Activated naive CD8-positive, alpha-beta T cell treated with anti-CD3 and anti-CD28 coated beads, Interleukin-2, amount 10 ng/mL, durations not matched to agents 7 days and 5 days (primary cell): Measurements from ENCODE around the gene ALOX15B. TPM values are rescaled to one million over a fixed set of nuclear protein-coding genes. Genes with fewer than 3 reads are reported as not detected.

ENCODE experiments used
- ATAC-seq: fragments of 150-1000 bp; cut with Tn5 transposase; one replicate; pipeline ENCODE4 v1.10.0; 2021; ENCODE audit warnings: low read depth, moderate library complexity
- POLR2A ChIA-PET: fragments of 350-600 bp; sonication (Branson Sonifier 250); formaldehyde crosslinking; loops from one replicate; lab custom pipeline; 2021; ENCODE audit warnings: antibody characterized with exemption; lab: Charles Lee
- DNase-seq: peaks from one replicate; pipeline ENCODE4 v3.0.0; 2021
- H3K27ac Mint-ChIP-seq: one replicate; pipeline ENCODE4 v1.8.0; 2022; ENCODE audit warnings: mild to moderate bottlenecking, mixed read lengths
- H3K27me3 Mint-ChIP-seq: one replicate; pipeline ENCODE4 v1.8.0; 2022; ENCODE audit warnings: mild to moderate bottlenecking, moderate library complexity, mixed read lengths
- H3K36me3 Mint-ChIP-seq: one replicate; pipeline ENCODE4 v1.8.0; 2021; ENCODE audit warnings: mild to moderate bottlenecking, mixed read lengths
- H3K4me1 Mint-ChIP-seq: one replicate; pipeline ENCODE4 v1.8.0; 2021; ENCODE audit warnings: mixed read lengths
- H3K4me3 Mint-ChIP-seq: one replicate; pipeline ENCODE4 v1.8.0; 2022; ENCODE audit warnings: mild to moderate bottlenecking, moderate library complexity, mixed read lengths
- H3K9me3 Mint-ChIP-seq: one replicate; pipeline ENCODE4 v1.8.0; 2021; ENCODE audit warnings: mixed read lengths
- total RNA-seq, 2 experiments: library from RNA; stranded (reverse); gene quantifications; one replicate each; pipeline ENCODE4 v1.2.3, GENCODE V29; 2021

The ALOX15B gene
- not detected for total RNA-seq

GRCh38 chr17:8038954-8039610 lies at the start of gene ALOX15B:
Gene ALOX15B (plus strand): TSS chr17:8039059. CDS start chr17:8039156, 97 bp downstream.
- H3K27me3 Mint-ChIP-seq, result peaks cover 44% of the 10 kb centered on the region
- H3K27ac Mint-ChIP-seq, result no peak within 1 kb of the TSS
- peaks cover 4% of the 10 kb centered on the region for H3K4me1 Mint-ChIP-seq
- H3K9me3 Mint-ChIP-seq, result no peaks in the 10 kb centered on the region
- ATAC-seq (no peak), DNase-seq (no peak)
- POLR2A ChIA-PET, result no interaction called here
- H3K36me3 Mint-ChIP-seq, result no peaks in the 10 kb centered on the region
- no peak within 1 kb of the TSS for H3K4me3 Mint-ChIP-seq

- H3K9me3 Mint-ChIP-seq, result no peaks in the 10 kb centered on the region
- peak; percentile 85 for ATAC-seq
- peak overlapping the region; percentile 75 for H3K4me3 Mint-ChIP-seq
- peak; percentile 97 for DNase-seq
- H3K27me3 Mint-ChIP-seq, result peaks cover 28% of the 10 kb centered on the region
- POLR2A ChIA-PET, result interaction anchor here (0.6 to 3.4 kb wide), 6 partner anchors 50 to 169 kb away, joined by 3 to 44 read pairs (median 8); partner anchors contain the start of genes CNTROB, RNF227 and TRAPPC1
- no peaks in the 10 kb centered on the region for H3K36me3 Mint-ChIP-seq
- H3K4me1 Mint-ChIP-seq, result peaks cover 14% of the 10 kb centered on the region
- peak overlapping the region; percentile 84 for H3K27ac Mint-ChIP-seq
Observed at GRCh38 chr17:7989781-7990655, 48.8 kb upstream of the ALOX15B start.

- peaks cover 17% of the 10 kb centered on the region for H3K4me1 Mint-ChIP-seq
- no peaks in the 10 kb centered on the region for H3K36me3 Mint-ChIP-seq
- H3K27ac Mint-ChIP-seq, result no peak overlapping the region
- DNase-seq (no peak), ATAC-seq (no peak)
- POLR2A ChIA-PET, result interaction anchor here (0.9 kb wide), 1 partner anchor 77 kb away, joined by 3 read pairs; no protein-coding TSS in a partner anchor
- peak overlapping the region; percentile 20 for H3K4me3 Mint-ChIP-seq
- no peaks in the 10 kb centered on the region for H3K9me3 Mint-ChIP-seq
- H3K27me3 Mint-ChIP-seq, result peaks cover 24% of the 10 kb centered on the region
Observed at GRCh38 chr17:7992516-7992915, 46.3 kb upstream of the ALOX15B start.

- Mint-ChIP-seq H3K9me3 (no peaks in the 10 kb centered on the region), H3K27me3 (peaks cover 21% of the 10 kb centered on the region), H3K27ac (no peak overlapping the region), H3K4me3 (no peak overlapping the region), H3K4me1 (peaks cover 17% of the 10 kb centered on the region), H3K36me3 (no peaks in the 10 kb centered on the region)
- DNase-seq (no peak), ATAC-seq (no peak)
- POLR2A ChIA-PET, result interaction anchor here (0.9 kb wide), 1 partner anchor 78 kb away, joined by 3 read pairs; no protein-coding TSS in a partner anchor
Observed at GRCh38 chr17:7992924-7993323, 45.9 kb upstream of the ALOX15B start.

- no peak overlapping the region for H3K4me3 Mint-ChIP-seq
- no peak for ATAC-seq
- no peaks in the 10 kb centered on the region for H3K36me3 Mint-ChIP-seq
- no peaks in the 10 kb centered on the region for H3K9me3 Mint-ChIP-seq
- DNase-seq, result no peak
- H3K27me3 Mint-ChIP-seq, result peaks cover 26% of the 10 kb centered on the region
- peaks cover 13% of the 10 kb centered on the region for H3K4me1 Mint-ChIP-seq
- no peak overlapping the region for H3K27ac Mint-ChIP-seq
- POLR2A ChIA-PET, result no interaction called here
Observed at GRCh38 chr17:7993972-7994589, 44.8 kb upstream of the ALOX15B start.

- no peaks in the 10 kb centered on the region for H3K36me3 Mint-ChIP-seq
- H3K4me3 Mint-ChIP-seq, result no peak overlapping the region
- DNase-seq (no peak), ATAC-seq (no peak)
- no peaks in the 10 kb centered on the region for H3K9me3 Mint-ChIP-seq
- no peak overlapping the region for H3K27ac Mint-ChIP-seq
- peaks cover 7% of the 10 kb centered on the region for H3K4me1 Mint-ChIP-seq
- peaks cover 36% of the 10 kb centered on the region for H3K27me3 Mint-ChIP-seq
- POLR2A ChIA-PET, result no interaction called here
Observed at GRCh38 chr17:7995724-7996123, 43.1 kb upstream of the ALOX15B start.

GRCh38 chr17:7997186-7997585 lies 41.7 kb upstream of the ALOX15B start:
- Mint-ChIP-seq H3K27ac (no peak overlapping the region), H3K36me3 (no peaks in the 10 kb centered on the region), H3K9me3 (no peaks in the 10 kb centered on the region), H3K4me3 (no peak overlapping the region), H3K4me1 (peaks cover 6% of the 10 kb centered on the region), H3K27me3 (peaks cover 48% of the 10 kb centered on the region)
- peak; percentile 78 for ATAC-seq
- DNase-seq, result no peak
- POLR2A ChIA-PET, result interaction anchor here (1.3 kb wide), 1 partner anchor 140 kb away, joined by 3 read pairs; the partner anchor contains the start of gene NAA38

GRCh38 chr17:8001976-8002720 lies 36.7 kb upstream of the ALOX15B start, which contains the start of gene GUCY2D:
Gene GUCY2D (plus strand): TSS chr17:8002615. CDS start chr17:8003048, 433 bp downstream.
- H3K4me3 Mint-ChIP-seq, result peak within 1 kb of the TSS; percentile 8
- peaks cover 55% of the 10 kb centered on the region for H3K27me3 Mint-ChIP-seq

GRCh38 chr17:8002721-8003593 lies 35.9 kb upstream of the ALOX15B start:
- Mint-ChIP-seq H3K27me3 (peaks cover 53% of the 10 kb centered on the region), H3K36me3 (no peaks in the 10 kb centered on the region), H3K9me3 (no peaks in the 10 kb centered on the region), H3K4me3 (no peak overlapping the region), H3K4me1 (peaks cover 5% of the 10 kb centered on the region), H3K27ac (no peak overlapping the region)
- POLR2A ChIA-PET, result no interaction called here
- ATAC-seq (no peak), DNase-seq (no peak)

More at GRCh38 chr17:8001976-8002720, 36.7 kb upstream of the ALOX15B start, which contains the start of gene GUCY2D:
- POLR2A ChIA-PET, result interaction anchor here (0.5 kb wide), 1 partner anchor 89 kb away, joined by 3 read pairs; no protein-coding TSS in a partner anchor
- ATAC-seq (no peak), DNase-seq (no peak)
- Mint-ChIP-seq H3K4me1 (peaks cover 5% of the 10 kb centered on the region), H3K9me3 (no peaks in the 10 kb centered on the region), H3K27ac (no peak within 1 kb of the TSS), H3K36me3 (no peaks in the 10 kb centered on the region)

- DNase-seq (no peak), ATAC-seq (no peak)
- H3K4me3 Mint-ChIP-seq, result no peak overlapping the region
- no peaks in the 10 kb centered on the region for H3K9me3 Mint-ChIP-seq
- no peak overlapping the region for H3K27ac Mint-ChIP-seq
- H3K4me1 Mint-ChIP-seq, result peaks cover 5% of the 10 kb centered on the region
- H3K27me3 Mint-ChIP-seq, result peaks cover 51% of the 10 kb centered on the region
- POLR2A ChIA-PET, result interaction anchor here (0.6 kb wide), 1 partner anchor 312 kb away, joined by 4 read pairs; no protein-coding TSS in a partner anchor
- H3K36me3 Mint-ChIP-seq, result no peaks in the 10 kb centered on the region
Observed at GRCh38 chr17:8003594-8004181, 35.2 kb upstream of the ALOX15B start.

GRCh38 chr17:8004899-8005298 lies 34.0 kb upstream of the ALOX15B start:
- Mint-ChIP-seq H3K4me1 (peaks cover 5% of the 10 kb centered on the region), H3K9me3 (no peaks in the 10 kb centered on the region), H3K36me3 (no peaks in the 10 kb centered on the region), H3K4me3 (no peak overlapping the region), H3K27ac (no peak overlapping the region), H3K27me3 (peaks cover 45% of the 10 kb centered on the region)
- peak; percentile 8 for DNase-seq
- ATAC-seq, result no peak
- POLR2A ChIA-PET, result no interaction called here
